Activated naive CD8-positive, alpha-beta T cell treated with anti-CD3 and anti-CD28 coated beads, Interleukin-2, amount 50 U/mL, for 24 hours (primary cell): ENCODE results near the gene ARHGAP42.

ENCODE experiments used
- ATAC-seq: fragments of 150-1000 bp; cut with Tn5 transposase; one replicate; pipeline ENCODE4 v1.10.0; 2021
- DNase-seq: peaks from one replicate; pipeline ENCODE4 v3.0.0; 2021
- H3K27ac Mint-ChIP-seq: one replicate; pipeline ENCODE4 v1.8.0; 2021; ENCODE audit warnings: mild to moderate bottlenecking, mixed read lengths
- H3K27me3 Mint-ChIP-seq: one replicate; pipeline ENCODE4 v1.8.0; 2021; ENCODE audit warnings: mixed read lengths
- H3K36me3 Mint-ChIP-seq: one replicate; pipeline ENCODE4 v1.8.0; 2021; ENCODE audit warnings: low read depth, mixed read lengths
- H3K4me1 Mint-ChIP-seq: one replicate; pipeline ENCODE4 v1.8.0; 2021; ENCODE audit warnings: mixed read lengths
- H3K4me3 Mint-ChIP-seq: one replicate; pipeline ENCODE4 v1.8.0; 2021; ENCODE audit warnings: mild to moderate bottlenecking, moderate library complexity, mixed read lengths
- H3K9me3 Mint-ChIP-seq: one replicate; pipeline ENCODE4 v1.8.0; 2021; ENCODE audit warnings: mixed read lengths

The ARHGAP42 gene

DNA sequence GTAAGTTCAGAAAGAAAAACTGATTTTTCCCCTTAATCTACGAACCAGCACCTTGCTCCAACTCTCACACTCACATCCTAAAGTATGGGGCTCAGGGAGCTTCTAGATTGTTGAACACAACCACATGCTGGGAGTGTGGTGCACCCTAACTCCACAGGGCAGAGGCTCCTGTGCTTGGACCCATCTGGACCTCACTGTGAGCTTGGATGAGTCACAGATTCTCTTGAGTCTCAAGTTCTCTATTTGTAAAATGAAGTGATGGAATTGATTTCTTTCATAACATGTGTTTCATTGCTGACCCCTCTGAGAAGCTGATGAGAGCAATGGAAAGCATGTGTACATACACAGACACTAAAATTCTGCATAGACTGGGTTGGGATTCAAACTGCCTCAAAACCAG, 332.8 kb downstream of the ARHGAP42 start:
- no peak for ATAC-seq
- Mint-ChIP-seq H3K9me3 (peaks cover 5% of the 10 kb centered on the region), H3K4me1 (no peaks in the 10 kb centered on the region)

GRCh38 chr11:101022256-101022655, 335.2 kb downstream of the ARHGAP42 start:
- Mint-ChIP-seq H3K4me1 (no peaks in the 10 kb centered on the region), H3K27me3 (no peaks in the 10 kb centered on the region), H3K27ac (no peak overlapping the region), H3K4me3 (no peak overlapping the region), H3K36me3 (no peaks in the 10 kb centered on the region), H3K9me3 (no peaks in the 10 kb centered on the region)
- no peak for ATAC-seq
- no peak for DNase-seq

More for the DNA sequence above, 332.8 kb downstream of the ARHGAP42 start:
- H3K27me3 Mint-ChIP-seq, result no peaks in the 10 kb centered on the region
- no peak overlapping the region for H3K4me3 Mint-ChIP-seq
- H3K27ac Mint-ChIP-seq, result no peak overlapping the region
- H3K36me3 Mint-ChIP-seq, result no peaks in the 10 kb centered on the region
- DNase-seq, result no peak

DNA sequence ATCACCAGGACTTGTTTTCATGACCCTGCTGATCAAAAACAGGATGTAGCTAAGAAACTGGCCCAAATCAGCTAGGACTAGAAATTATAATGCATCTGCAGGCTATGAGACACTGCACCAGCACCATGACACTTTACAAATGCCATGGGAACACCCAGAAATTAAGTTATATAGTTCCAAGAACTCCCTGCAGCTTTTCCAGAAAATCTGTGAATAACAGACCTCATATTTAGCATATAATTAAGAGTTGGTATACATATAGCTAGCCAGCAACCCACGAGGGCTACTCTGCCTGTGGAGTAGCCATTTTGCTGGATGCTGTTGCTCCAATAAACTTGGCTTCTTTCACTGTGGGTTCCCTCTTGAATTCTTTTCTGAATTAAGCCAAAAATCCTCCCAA, 341.6 kb downstream of the ARHGAP42 start:
- no peak overlapping the region for H3K27ac Mint-ChIP-seq
- no peaks in the 10 kb centered on the region for H3K4me1 Mint-ChIP-seq
- H3K27me3 Mint-ChIP-seq, result no peaks in the 10 kb centered on the region

GRCh38 chr11:101030015-101030414, 342.9 kb downstream of the ARHGAP42 start:
- DNase-seq, result no peak
- no peaks in the 10 kb centered on the region for H3K4me1 Mint-ChIP-seq
- H3K27me3 Mint-ChIP-seq, result no peaks in the 10 kb centered on the region
- no peak overlapping the region for H3K27ac Mint-ChIP-seq
- no peak overlapping the region for H3K4me3 Mint-ChIP-seq
- no peaks in the 10 kb centered on the region for H3K9me3 Mint-ChIP-seq
- no peaks in the 10 kb centered on the region for H3K36me3 Mint-ChIP-seq
- no peak for ATAC-seq

More for the DNA sequence above, 341.6 kb downstream of the ARHGAP42 start:
- DNase-seq, result no peak
- H3K4me3 Mint-ChIP-seq, result no peak overlapping the region
- H3K9me3 Mint-ChIP-seq, result no peaks in the 10 kb centered on the region
- H3K36me3 Mint-ChIP-seq, result no peaks in the 10 kb centered on the region
- no peak for ATAC-seq

GRCh38 chr11:101030692-101031091, 343.6 kb downstream of the ARHGAP42 start:
- no peak for ATAC-seq
- H3K4me1 Mint-ChIP-seq, result no peaks in the 10 kb centered on the region
- no peaks in the 10 kb centered on the region for H3K36me3 Mint-ChIP-seq
- no peak for DNase-seq
- H3K4me3 Mint-ChIP-seq, result no peak overlapping the region
- no peak overlapping the region for H3K27ac Mint-ChIP-seq
- H3K9me3 Mint-ChIP-seq, result no peaks in the 10 kb centered on the region
- H3K27me3 Mint-ChIP-seq, result no peaks in the 10 kb centered on the region

DNA sequence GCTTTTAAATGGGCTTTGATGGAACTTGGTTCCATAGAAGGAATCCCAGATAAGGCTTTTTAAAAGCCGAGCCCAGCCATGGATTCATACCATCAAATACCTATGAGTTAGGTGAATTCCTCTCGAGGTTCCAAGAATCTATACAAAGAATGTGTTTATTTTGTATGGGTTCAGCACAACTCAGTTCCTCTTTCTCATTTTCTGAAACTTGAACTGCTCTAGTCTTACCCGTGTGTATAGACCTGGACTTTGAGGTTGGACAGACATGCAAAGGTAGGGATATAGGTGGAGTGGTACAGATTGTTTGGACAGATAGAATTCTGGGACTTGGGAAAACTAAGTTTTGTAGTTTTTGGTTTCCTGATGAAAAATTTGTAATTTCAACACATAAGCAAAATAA, 344.6 kb downstream of the ARHGAP42 start:
- Mint-ChIP-seq H3K4me1 (no peaks in the 10 kb centered on the region), H3K36me3 (no peaks in the 10 kb centered on the region), H3K9me3 (no peaks in the 10 kb centered on the region), H3K27me3 (no peaks in the 10 kb centered on the region), H3K4me3 (no peak overlapping the region), H3K27ac (no peak overlapping the region)
- DNase-seq (no peak), ATAC-seq (no peak)

- H3K9me3 Mint-ChIP-seq, result no peaks in the 10 kb centered on the region
- H3K27me3 Mint-ChIP-seq, result no peaks in the 10 kb centered on the region
- no peak for ATAC-seq
- H3K4me3 Mint-ChIP-seq, result no peak overlapping the region
- H3K4me1 Mint-ChIP-seq, result no peaks in the 10 kb centered on the region
- DNase-seq, result no peak
- H3K36me3 Mint-ChIP-seq, result no peaks in the 10 kb centered on the region
- H3K27ac Mint-ChIP-seq, result no peak overlapping the region
Measured at GRCh38 chr11:101032991-101033390, 345.9 kb downstream of the ARHGAP42 start.

DNA sequence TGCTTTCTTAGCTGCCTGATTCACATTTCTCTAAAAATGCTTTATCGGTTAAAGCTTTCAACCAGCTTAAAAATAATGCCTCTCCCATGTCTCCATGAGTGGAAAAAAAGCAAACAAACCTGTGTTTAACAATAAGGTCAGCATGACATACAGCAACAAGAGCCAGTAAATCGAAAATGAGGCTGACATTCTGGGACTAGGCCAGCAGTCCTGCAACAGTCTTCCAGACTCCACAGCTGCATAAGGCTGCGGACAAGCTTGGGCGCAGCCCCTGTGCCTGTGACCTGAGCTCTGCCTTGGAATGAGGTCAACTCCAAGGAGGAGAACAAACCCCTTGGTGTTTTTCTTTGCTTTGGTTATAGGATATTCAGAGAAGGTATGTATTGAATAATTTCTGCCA, 347.0 kb downstream of the ARHGAP42 start:
- Mint-ChIP-seq H3K9me3 (no peaks in the 10 kb centered on the region), H3K4me1 (no peaks in the 10 kb centered on the region), H3K4me3 (no peak overlapping the region), H3K27ac (no peak overlapping the region), H3K27me3 (no peaks in the 10 kb centered on the region), H3K36me3 (no peaks in the 10 kb centered on the region)
- DNase-seq (no peak), ATAC-seq (no peak)

DNA sequence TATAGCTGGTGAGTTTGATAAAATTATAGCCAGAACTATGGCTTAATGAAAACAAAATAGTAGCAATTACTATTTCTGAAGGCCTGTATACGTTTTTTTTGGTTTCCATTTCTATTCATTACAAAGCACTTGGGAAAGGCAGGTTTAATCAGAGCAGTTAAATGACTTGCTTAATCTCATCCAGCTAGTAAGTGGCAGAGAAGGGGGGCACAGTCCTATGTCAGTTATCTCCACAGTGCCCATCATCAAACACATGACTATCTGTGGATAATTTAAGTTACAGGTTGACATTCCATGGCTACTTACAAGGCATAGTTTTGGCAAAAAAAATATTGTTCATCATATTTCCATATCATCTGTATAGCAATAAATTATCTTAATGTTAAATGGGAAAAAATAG, 348.8 kb downstream of the ARHGAP42 start:
- no peaks in the 10 kb centered on the region for H3K36me3 Mint-ChIP-seq
- ATAC-seq, result no peak

More for the DNA sequence above, 348.8 kb downstream of the ARHGAP42 start:
- no peaks in the 10 kb centered on the region for H3K9me3 Mint-ChIP-seq
- H3K4me3 Mint-ChIP-seq, result no peak overlapping the region
- no peak overlapping the region for H3K27ac Mint-ChIP-seq
- DNase-seq, result no peak
- no peaks in the 10 kb centered on the region for H3K4me1 Mint-ChIP-seq
- no peaks in the 10 kb centered on the region for H3K27me3 Mint-ChIP-seq
